Left lobe of liver (tissue), 2 donors: ENCODE measurements around the gene BNC1. TPM values are rescaled to one million over a fixed set of nuclear protein-coding genes. Genes with fewer than 3 reads are reported as not detected.
"Not testable (repeated sequence)": the region's sequence is repeated elsewhere in the genome, so short reads cannot be mapped to it uniquely, and the experiment has no call there.

Source experiments
- ATAC-seq: fragments of 200-7000 bp; cut with Tn5 transposase; one replicate; pipeline ENCODE4 v1.9.1; 2020; ENCODE audit warnings: mild to moderate bottlenecking, moderate library complexity
- DNase-seq: peaks from one replicate; pipeline ENCODE4 v3.0.0-alpha.2; 2020; ENCODE audit warnings: low spot score
- total RNA-seq: library from RNA; stranded (reverse); gene quantifications from one replicate; pipeline ENCODE4 v1.2.1, GENCODE V29; 2021
- donor health status: DM: no; HTN: no; CAD: no; lungs with moderate emphysema.
- donor health status: DM: no; HTN: yes; CAD: no.

BNC1 gene
- total RNA-seq, 1 donor from 2014 or later: 0.13 TPM

DNA sequence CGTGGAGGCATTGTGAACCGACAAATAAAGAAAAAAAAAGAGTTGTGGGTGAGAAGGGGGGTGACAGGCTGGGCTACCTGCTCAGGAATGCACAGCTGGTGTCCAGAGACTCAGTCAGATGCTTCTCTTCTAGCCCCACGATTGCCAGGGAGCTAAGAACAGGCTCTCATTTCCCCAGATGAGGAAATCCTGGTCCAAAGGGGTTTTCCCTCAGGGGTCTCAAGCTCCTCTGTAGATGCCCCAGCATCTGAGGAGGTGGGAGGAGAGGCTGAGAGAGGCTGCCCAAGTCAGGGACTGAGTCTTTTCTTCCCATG is 35.5 kb downstream of the BNC1 start:
- DNase-seq (no peak), ATAC-seq (no peak)

DNA sequence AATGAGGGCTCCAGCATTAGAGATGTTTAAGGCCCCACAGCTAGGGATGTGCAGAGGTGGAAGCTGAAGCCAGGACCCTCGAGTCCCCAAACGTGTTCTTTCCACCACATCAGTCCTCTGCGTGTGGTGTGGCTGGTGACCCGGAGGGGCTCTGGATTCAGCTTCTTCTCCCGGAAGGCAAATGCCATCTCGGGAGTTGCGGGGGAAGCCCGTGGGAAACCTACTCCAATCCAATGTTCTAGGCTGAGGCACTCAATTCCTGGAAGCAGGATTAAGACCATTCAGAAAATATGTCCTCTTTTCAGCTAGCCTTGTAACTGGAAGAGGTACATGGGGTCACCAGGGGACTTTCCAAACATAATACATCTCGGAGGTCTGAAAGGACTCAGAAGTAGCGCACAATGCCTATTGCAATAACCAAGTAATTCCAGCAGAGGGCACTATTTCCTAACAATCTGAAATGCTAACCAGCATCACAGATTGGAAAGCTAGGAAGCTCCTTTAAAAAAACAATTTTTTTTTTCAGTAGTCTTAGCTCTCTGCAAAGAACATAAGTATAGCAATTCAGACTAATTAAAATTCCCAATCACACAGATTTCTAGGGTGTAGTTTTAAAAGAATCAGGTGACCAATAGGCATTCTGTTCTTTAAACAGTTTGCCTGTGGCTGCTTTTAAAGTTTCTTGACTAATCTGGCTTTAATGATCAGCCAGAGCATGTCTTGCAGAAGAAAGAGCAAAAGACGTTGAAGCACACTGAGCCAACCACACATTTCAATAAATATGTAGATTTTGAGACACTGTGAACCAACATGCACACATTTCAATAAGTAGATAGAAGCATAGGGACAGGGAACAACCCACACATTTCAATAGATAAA is 36.1 kb downstream of the BNC1 start:
- ATAC-seq: peak; percentile 90
- no peak for DNase-seq

DNA sequence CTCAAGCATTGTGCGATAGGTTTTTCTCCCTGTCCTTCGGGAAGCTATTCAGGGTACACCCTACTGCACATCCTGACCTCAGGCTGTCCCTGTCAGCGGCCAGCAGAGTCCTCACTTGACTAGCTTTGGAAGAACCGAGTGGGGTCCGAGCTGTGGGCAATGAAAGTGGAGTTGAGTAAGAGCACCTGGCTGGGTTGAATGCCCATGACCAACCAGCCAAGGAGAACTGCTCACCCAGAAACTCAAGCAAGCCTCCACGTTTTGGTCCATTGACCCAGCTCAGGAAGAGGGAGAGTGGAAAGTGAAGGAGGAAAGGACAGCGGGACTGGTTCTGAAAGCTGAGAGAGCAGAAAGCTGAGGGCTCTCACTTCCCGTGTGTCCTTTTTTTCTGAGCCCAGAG is 40.8 kb downstream of the BNC1 start:
- ATAC-seq (no peak), DNase-seq (no peak)

DNA sequence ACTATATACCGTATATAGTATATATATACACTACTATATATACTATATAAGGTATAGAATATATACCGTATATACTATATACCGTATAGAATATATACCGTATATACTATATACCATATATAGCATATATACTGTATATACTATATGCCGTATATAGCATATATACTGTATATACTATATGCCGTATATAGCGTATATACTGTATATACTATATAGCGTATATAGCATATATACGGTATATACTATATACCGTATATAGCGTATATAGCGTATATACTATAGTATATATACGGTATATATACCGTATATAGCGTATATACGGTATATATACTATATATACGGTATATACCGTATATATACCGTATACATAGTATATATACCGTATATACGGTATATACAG is 54.2 kb downstream of the BNC1 start:
- no peak for DNase-seq
- no peak for ATAC-seq

DNA sequence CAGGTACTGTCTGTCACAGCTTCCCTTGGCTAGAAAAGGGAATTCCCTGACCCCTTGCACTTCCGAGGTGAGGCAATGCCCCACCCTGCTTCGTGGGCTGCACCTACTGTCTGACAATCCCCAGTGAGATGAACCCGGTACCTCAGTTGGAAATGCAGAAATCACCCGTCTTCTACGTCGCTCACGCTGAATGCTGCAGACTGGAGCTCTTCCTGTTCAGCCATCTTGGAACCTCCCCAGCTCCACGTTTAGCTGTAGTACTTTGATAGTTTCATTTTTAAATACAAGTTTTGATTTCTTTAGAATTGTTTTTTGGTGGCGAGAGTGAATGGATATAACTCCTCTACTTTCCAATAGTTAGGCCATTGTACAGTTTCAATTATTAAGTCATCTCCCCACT is 59.0 kb downstream of the BNC1 start:
- no peak for DNase-seq
- ATAC-seq: no peak

DNA sequence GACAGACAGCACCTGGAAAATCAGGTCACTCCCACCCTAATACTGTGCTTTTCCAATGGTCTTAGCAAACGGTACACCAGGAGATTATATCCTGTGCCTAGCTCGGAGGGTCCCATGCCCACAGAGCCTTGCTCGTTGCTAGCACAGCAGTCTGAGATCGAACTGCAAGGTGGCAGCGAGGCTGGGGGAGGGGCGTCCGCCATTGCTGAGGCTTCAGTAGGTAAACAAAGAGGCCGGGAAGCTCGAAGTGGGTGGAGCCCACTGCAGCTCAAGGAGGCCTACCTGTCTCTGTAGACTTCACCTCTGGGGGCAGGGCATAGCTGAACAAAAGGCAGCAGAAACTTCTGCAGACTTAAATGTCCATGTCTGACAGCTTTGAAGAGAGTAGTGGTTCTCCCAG is 62.7 kb downstream of the BNC1 start:
- DNase-seq, ATAC-seq: not testable (repeated sequence)

DNA sequence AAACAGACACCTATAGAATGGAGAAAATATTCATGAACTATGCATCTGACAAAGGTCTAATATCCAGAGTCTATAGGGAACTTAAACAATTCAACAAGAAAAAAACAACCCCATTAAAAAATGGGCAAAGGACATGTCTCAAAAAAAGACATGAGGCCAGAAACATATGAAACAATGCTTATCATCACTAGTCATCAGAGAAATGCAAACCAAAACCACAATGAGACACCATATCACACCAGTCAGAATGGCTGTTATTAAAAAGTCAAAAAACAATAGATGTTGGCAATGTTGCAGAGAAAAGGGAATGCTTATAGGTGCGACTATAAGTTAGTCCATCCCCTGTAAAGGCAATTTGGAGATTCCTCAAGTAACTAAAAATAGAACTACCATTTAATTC is 65.4 kb downstream of the BNC1 start:
- ATAC-seq (no peak), DNase-seq (no peak)

DNA sequence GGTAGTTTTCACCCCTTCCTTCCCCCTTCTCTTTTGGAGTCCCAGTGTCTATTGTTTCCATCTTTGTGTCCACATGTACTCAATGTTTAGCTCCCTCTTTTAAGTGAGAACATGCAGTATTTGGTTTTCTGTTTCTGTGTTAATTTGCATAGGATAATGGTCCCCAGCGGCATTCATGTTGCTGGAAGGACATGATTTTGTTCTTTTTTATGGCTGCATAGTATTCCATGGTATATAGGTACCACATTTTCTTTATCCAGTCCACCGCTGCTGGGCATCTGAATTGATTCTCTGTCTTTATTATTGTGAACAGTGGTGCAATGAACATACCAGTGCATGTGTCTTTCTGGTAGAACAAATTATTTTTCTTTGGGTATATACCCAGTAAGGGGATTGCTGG is 69.2 kb downstream of the BNC1 start:
- ATAC-seq (no peak), DNase-seq (no peak)

DNA sequence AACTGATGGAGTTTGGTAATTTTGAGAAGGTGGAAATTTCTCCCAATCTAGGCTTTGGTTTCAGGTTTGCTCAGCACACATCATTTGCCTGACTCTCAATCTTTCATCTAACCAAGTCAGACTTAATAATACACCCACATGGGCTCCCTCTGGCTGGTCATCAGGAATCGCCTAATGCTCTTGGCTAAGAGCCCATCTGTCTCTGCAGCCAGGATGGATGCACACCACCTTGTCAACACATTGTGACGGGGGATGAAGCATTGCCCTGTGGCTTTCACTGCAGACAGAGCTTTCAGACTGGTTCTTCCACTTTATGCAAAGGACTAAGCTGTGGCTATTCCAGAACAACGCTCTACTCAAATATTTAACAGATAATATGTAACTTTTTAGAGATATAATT is 73.8 kb downstream of the BNC1 start:
- no peak for ATAC-seq
- no peak for DNase-seq

DNA sequence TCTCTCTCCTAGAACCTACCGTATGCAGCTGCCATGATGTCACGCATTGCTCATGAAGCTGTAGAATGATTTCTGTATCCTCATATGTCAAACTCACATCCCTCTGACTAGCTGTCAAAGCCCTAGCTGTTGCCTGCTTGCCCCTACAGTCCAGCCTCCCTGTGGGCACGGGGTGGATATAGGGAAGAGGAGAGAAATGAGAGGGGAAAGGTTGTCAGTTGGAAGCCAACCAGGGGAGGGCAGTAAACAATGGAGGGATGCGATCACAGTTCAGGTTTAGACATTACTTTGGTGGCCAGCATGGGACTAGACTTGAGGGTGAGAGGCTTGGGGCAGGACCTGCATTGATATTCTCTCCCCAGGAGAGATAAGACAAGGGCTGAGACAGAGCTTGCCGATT is 75.1 kb downstream of the BNC1 start:
- no peak for ATAC-seq
- no peak for DNase-seq

DNA sequence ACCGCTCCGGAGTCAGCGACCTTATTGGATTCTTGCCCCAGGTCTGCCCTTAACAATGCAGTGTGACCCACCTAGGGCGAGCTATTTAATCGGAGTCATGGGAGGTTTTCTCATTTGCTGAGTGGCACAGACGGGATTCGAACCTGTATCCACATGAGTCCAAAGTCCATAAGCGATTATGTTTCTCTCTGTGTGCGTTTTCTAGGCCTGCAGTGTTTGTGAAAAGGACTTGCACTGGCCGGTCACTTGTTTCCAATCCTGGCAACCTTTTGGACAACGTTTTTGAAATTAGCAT is 76.2 kb downstream of the BNC1 start:
- DNase-seq (no peak), ATAC-seq (no peak)

DNA sequence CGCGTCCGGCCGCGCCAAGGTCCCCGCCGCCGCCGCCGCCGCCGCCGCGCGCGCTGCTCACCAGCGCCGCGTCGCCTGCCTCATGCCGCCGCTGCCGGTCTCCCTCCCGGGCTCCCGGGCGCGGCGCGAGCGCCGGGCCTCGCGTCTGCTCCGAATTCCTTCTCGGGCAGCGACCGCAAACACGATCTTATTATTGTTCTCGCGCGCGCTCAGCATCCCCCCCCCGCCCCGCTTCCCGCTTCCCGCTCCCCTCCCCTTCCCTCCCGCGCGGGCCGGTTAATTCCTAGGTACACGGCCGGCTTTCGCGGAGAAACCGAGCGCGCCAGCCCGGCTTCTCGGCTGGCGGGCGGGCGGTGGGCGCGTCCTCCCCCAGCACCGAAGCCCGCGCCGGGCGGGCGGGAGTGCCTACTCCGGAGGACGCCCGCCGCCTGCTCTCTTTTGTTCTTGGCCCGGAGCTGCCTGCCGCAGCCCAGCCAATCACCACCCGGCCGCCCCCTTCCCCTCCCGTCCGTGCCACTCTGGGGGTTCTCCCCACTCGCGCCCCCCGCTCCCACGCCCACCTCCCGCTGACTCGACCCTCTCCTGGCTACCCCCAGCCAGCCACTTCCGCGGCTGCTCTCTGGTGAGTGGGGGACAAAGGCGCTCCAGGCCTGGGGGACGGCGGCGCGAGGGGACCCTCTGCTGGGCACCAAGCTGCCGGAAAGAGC is 76.7 kb downstream of the BNC1 start, which contains the start of gene HDGFL3:
HDGFL3 (minus strand) TSS at position 164 of the 707 bp plus-strand sequence. CDS start 409 bp downstream, outside the sequence.
- ATAC-seq (peak; percentile 73), DNase-seq (no peak)

DNA sequence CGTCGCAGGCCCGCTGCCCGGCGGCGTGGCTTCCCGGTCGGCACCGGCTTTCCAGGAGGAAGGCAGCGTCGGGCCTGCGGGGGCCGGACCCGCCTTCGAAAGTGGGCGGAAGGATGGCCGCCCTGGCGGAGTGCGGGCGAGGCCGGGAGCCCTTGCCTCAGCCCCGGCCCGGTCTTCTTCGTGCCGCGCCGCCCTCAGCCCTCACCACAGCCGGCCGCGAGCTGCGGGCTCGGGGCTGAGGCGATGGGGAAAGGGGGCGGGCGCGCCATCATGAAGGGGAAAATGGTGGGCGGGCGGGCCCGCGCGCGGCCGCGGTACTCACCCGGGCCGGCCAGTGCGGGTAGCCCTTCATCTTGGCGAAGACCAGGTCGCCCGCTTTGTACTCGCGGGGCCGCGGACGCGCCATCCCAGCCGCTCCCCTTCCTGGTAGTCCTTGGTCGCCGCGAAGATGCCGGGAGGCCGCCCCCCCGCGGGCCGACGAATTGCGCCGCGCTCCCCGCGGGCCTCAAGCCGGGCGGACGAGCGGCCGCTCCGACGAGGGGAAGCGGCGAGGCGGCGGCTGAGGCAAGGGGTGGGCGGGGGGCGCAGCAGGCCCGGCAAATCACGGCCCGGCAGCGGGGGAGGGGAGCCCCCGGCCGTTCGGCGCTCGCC is 77.3 kb downstream of the BNC1 start:
- DNase-seq (no peak), ATAC-seq (peak; percentile 48)

DNA sequence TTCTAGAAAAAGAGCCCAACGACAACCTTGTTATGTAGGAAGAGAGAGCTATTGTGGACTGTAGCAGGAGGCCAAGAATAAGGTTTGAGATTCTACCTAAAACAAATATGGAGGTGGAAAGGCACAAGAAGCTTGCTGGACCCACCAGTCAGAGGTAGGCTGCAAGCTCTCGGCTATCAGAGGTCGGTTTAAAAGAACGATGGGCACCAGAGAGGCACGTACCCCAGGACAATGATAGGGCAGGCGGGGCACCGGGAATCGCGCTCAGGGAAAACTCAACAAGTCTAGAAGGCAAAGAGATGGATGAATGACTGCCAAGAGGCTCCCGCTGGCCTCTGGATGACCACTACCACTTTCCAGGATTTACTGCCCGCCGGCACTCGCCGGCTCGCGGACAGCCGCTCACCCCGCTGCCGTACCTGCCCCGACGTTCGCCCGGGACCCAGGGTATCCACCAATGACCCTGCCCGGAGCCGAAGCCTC is 77.9 kb downstream of the BNC1 start:
- ATAC-seq (no peak), DNase-seq (no peak)

Other genes with a start within 250 kb of the BNC1 start
- 17.8 TPM for gene BTBD1, start 217.4 kb downstream of the BNC1 start, total RNA-seq
- gene TM6SF1, start 177.0 kb downstream of the BNC1 start, total RNA-seq: 0.81 TPM
- gene HDGFL3, start 76.8 kb downstream of the BNC1 start, total RNA-seq: 1.4 TPM
- not detected for gene SH3GL3, start 162.7 kb upstream of the BNC1 start, total RNA-seq